ENCODE data around the gene MGAT3.

GRCh38 chr22:39444247-39444800 lies 12.5 kb upstream of the MGAT3 start:
- no peak for TF ChIP-seq NR2F2 (IDR thresholded peaks at IDR 0.05; ENCODE audit: borderline replicate concordance, low read depth)
- TF ChIP-seq ZNF597 (CRISPR knock-in tag; IDR thresholded peaks at IDR 0.05) = no peak
- no peak for TF ChIP-seq TBP (CRISPR knock-in tag; IDR thresholded peaks at IDR 0.05)
- no peak for TF ChIP-seq HBP1 (CRISPR knock-in tag; IDR thresholded peaks at IDR 0.05; ENCODE audit: low read depth)
- TF ChIP-seq MYC (CRISPR knock-in tag; IDR thresholded peaks at IDR 0.05; ENCODE audit: borderline replicate concordance) = no peak
- TF ChIP-seq, protein P1, sequence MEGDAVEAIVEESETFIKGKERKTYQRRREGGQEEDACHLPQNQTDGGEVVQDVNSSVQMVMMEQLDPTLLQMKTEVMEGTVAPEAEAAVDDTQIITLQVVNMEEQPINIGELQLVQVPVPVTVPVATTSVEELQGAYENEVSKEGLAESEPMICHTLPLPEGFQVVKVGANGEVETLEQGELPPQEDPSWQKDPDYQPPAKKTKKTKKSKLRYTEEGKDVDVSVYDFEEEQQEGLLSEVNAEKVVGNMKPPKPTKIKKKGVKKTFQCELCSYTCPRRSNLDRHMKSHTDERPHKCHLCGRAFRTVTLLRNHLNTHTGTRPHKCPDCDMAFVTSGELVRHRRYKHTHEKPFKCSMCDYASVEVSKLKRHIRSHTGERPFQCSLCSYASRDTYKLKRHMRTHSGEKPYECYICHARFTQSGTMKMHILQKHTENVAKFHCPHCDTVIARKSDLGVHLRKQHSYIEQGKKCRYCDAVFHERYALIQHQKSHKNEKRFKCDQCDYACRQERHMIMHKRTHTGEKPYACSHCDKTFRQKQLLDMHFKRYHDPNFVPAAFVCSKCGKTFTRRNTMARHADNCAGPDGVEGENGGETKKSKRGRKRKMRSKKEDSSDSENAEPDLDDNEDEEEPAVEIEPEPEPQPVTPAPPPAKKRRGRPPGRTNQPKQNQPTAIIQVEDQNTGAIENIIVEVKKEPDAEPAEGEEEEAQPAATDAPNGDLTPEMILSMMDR (CRISPR knock-in tag; IDR thresholded peaks at IDR 0.05) = no peak
